Muscle layer of colon (tissue), 2 donors: ENCODE results near the gene PRXL2B.

Experiments
- H3K27ac ChIP-seq: one replicate; pipeline ENCODE4 v1.7.0; 2013; ENCODE audit warnings: low read depth, mild to moderate bottlenecking, low read length, moderate library complexity
- H3K27me3 ChIP-seq, 2 donors: one replicate each; pipeline ENCODE4 v1.7.0; 2013; ENCODE audit warnings: low read length in 2 of 2, mild to moderate bottlenecking in 2 of 2; ENCODE audit not compliant: insufficient read depth in 2 of 2, control insufficient read depth in 1 of 2
- H3K36me3 ChIP-seq: one replicate; pipeline ENCODE4 v1.7.0; 2013; ENCODE audit warnings: mild to moderate bottlenecking, low read length; ENCODE audit not compliant: insufficient read depth
- H3K4me1 ChIP-seq: one replicate; pipeline ENCODE4 v1.7.0; 2013; ENCODE audit warnings: mild to moderate bottlenecking, low read length; ENCODE audit not compliant: insufficient read depth
- H3K4me3 ChIP-seq, 2 donors: one replicate each; pipeline ENCODE4 v1.7.0; 2013; ENCODE audit warnings: low read length in 2 of 2, low read depth in 1 of 2, mild to moderate bottlenecking in 1 of 2, moderate library complexity in 1 of 2
- H3K9ac ChIP-seq: one replicate; pipeline ENCODE4 v1.7.0; 2013; ENCODE audit warnings: low read length
- H3K9me3 ChIP-seq: one replicate; pipeline ENCODE4 v1.7.0; 2013; ENCODE audit warnings: mild to moderate bottlenecking, low read length
- donor health status: abdominal sarcoma.
- donor health status: Adenocarcinoma of cecum.

The PRXL2B gene

GRCh38 chr1:2591233-2591580 lies 4.6 kb downstream of the PRXL2B start:
- H3K27me3 ChIP-seq, result peaks cover 0 to 9% of the 10 kb centered on the region in 2 donors
- no peaks in the 10 kb centered on the region for H3K36me3 ChIP-seq
- H3K9ac ChIP-seq, result no peak overlapping the region
- no peak overlapping the region for H3K4me3 ChIP-seq
- no peaks in the 10 kb centered on the region for H3K9me3 ChIP-seq
- no peak overlapping the region for H3K27ac ChIP-seq
- H3K4me1 ChIP-seq, result peaks cover 8% of the 10 kb centered on the region

GRCh38 chr1:2591581-2592261 lies 5.1 kb downstream of the PRXL2B start:
- H3K36me3 ChIP-seq, result no peaks in the 10 kb centered on the region
- peaks cover 8% of the 10 kb centered on the region for H3K4me1 ChIP-seq
- no peak overlapping the region for H3K27ac ChIP-seq
- H3K4me3 ChIP-seq, result no peak overlapping the region
- H3K27me3 ChIP-seq, result peaks cover 0 to 9% of the 10 kb centered on the region in 2 donors
- H3K9me3 ChIP-seq, result no peaks in the 10 kb centered on the region
- H3K9ac ChIP-seq, result no peak overlapping the region

GRCh38 chr1:2592672-2593071 lies 6.1 kb downstream of the PRXL2B start:
- H3K36me3 ChIP-seq, result no peaks in the 10 kb centered on the region
- H3K4me3 ChIP-seq, result no peak overlapping the region
- no peaks in the 10 kb centered on the region for H3K9me3 ChIP-seq
- H3K9ac ChIP-seq, result no peak overlapping the region
- H3K4me1 ChIP-seq, result peaks cover 3% of the 10 kb centered on the region
- H3K27ac ChIP-seq, result no peak overlapping the region
- peaks cover 0 to 9% of the 10 kb centered on the region in 2 donors for H3K27me3 ChIP-seq

- Histone ChIP-seq H3K27me3 (peaks cover 0 to 9% of the 10 kb centered on the region in 2 donors), H3K4me1 (no peaks in the 10 kb centered on the region), H3K27ac (no peak overlapping the region), H3K36me3 (no peaks in the 10 kb centered on the region), H3K9ac (no peak overlapping the region), H3K9me3 (no peaks in the 10 kb centered on the region), H3K4me3 (no peak overlapping the region)
Observed at GRCh38 chr1:2593251-2593878, 6.8 kb downstream of the PRXL2B start.

- no peak overlapping the region for H3K4me3 ChIP-seq
Observed at GRCh38 chr1:2594001-2594640, 7.5 kb downstream of the PRXL2B start.

GRCh38 chr1:2594641-2595131 lies 8.1 kb downstream of the PRXL2B start:
- Histone ChIP-seq H3K27me3 (peaks cover 0 to 9% of the 10 kb centered on the region in 2 donors), H3K36me3 (no peaks in the 10 kb centered on the region), H3K27ac (no peak overlapping the region), H3K4me1 (no peaks in the 10 kb centered on the region), H3K4me3 (no peak overlapping the region), H3K9me3 (no peaks in the 10 kb centered on the region), H3K9ac (no peak overlapping the region)

More at GRCh38 chr1:2594001-2594640, 7.5 kb downstream of the PRXL2B start:
- no peak overlapping the region for H3K9ac ChIP-seq
- peaks cover 0 to 9% of the 10 kb centered on the region in 2 donors for H3K27me3 ChIP-seq
- no peak overlapping the region for H3K27ac ChIP-seq
- H3K36me3 ChIP-seq, result no peaks in the 10 kb centered on the region
- no peaks in the 10 kb centered on the region for H3K4me1 ChIP-seq
- no peaks in the 10 kb centered on the region for H3K9me3 ChIP-seq

- no peaks in the 10 kb centered on the region for H3K4me1 ChIP-seq
- peaks cover 0 to 9% of the 10 kb centered on the region in 2 donors for H3K27me3 ChIP-seq
- H3K36me3 ChIP-seq, result no peaks in the 10 kb centered on the region
- H3K9me3 ChIP-seq, result no peaks in the 10 kb centered on the region
- no peak overlapping the region for H3K4me3 ChIP-seq
- H3K9ac ChIP-seq, result no peak overlapping the region
- H3K27ac ChIP-seq, result no peak overlapping the region
Observed at GRCh38 chr1:2595261-2595811, 8.8 kb downstream of the PRXL2B start.

- no peak overlapping the region for H3K27ac ChIP-seq
- H3K4me1 ChIP-seq, result no peaks in the 10 kb centered on the region
- H3K36me3 ChIP-seq, result no peaks in the 10 kb centered on the region
- no peak overlapping the region for H3K9ac ChIP-seq
- no peaks in the 10 kb centered on the region for H3K9me3 ChIP-seq
- H3K27me3 ChIP-seq, result peaks cover 0 to 9% of the 10 kb centered on the region in 2 donors
- no peak overlapping the region for H3K4me3 ChIP-seq
Observed at GRCh38 chr1:2595812-2596529, 9.4 kb downstream of the PRXL2B start.

- Histone ChIP-seq H3K36me3 (no peaks in the 10 kb centered on the region), H3K9me3 (peaks cover 5% of the 10 kb centered on the region), H3K27me3 (peaks cover 0 to 9% of the 10 kb centered on the region in 2 donors), H3K4me1 (no peaks in the 10 kb centered on the region), H3K4me3 (no peak overlapping the region), H3K27ac (no peak overlapping the region), H3K9ac (no peak overlapping the region)
Observed at GRCh38 chr1:2596530-2597333, 10.2 kb downstream of the PRXL2B start.

GRCh38 chr1:2597441-2598328 lies 11.1 kb downstream of the PRXL2B start:
- Histone ChIP-seq H3K36me3 (no peaks in the 10 kb centered on the region), H3K4me3 (no peak overlapping the region), H3K9me3 (peaks cover 5% of the 10 kb centered on the region), H3K27ac (no peak overlapping the region), H3K4me1 (no peaks in the 10 kb centered on the region), H3K27me3 (peaks cover 0 to 8% of the 10 kb centered on the region in 2 donors), H3K9ac (no peak overlapping the region)
